Stimulated activated naive CD8-positive, alpha-beta T cell treated with anti-CD3 and anti-CD28 coated beads, Interleukin-15, amount 100 ng/mL, for 72 hours (primary cell): Measurements from ENCODE around the gene OR3A3.
"Not testable (repeated sequence)": the region's sequence is repeated elsewhere in the genome, so short reads cannot be mapped to it uniquely, and the experiment has no call there.

Experiments
- ATAC-seq: fragments of 150-1000 bp; cut with Tn5 transposase; 2 replicates; pipeline ENCODE4 v1.10.0; 2021; ENCODE audit warnings: mild to moderate bottlenecking, moderate library complexity
- DNase-seq, 2 donors: peaks; one replicate each; pipeline ENCODE4 v3.0.0; 2021 to 2022
- H3K27ac Mint-ChIP-seq, 2 donors: one replicate each; pipeline ENCODE4 v1.8.0; 2022; ENCODE audit warnings: mild to moderate bottlenecking in 2 of 2, mixed read lengths in 2 of 2, moderate library complexity in 2 of 2
- H3K27me3 Mint-ChIP-seq: one replicate; pipeline ENCODE4 v1.8.0; 2022; ENCODE audit warnings: mixed read lengths
- H3K4me1 Mint-ChIP-seq: one replicate; pipeline ENCODE4 v1.8.0; 2022; ENCODE audit warnings: mild to moderate bottlenecking, mixed read lengths
- H3K4me3 Mint-ChIP-seq, 2 donors: one replicate each; pipeline ENCODE4 v1.8.0; 2022; ENCODE audit warnings: mild to moderate bottlenecking in 2 of 2, mixed read lengths in 2 of 2, moderate library complexity in 1 of 2
- H3K9me3 Mint-ChIP-seq, 2 donors: one replicate each; pipeline ENCODE4 v1.8.0; 2022; ENCODE audit warnings: mixed read lengths in 2 of 2

The OR3A3 gene

GRCh38 chr17:3411070-3411469 is at the start of gene OR3A3:
OR3A3 (plus strand) TSS chr17:3411370.
- Mint-ChIP-seq H3K9me3 (peaks cover 4 to 22% of the 10 kb centered on the region in 2 donors), H3K4me1 (peaks cover 5% of the 10 kb centered on the region), H3K27me3 (peaks cover 39% of the 10 kb centered on the region), H3K27ac (no peak within 1 kb of the TSS), H3K4me3 (no peak within 1 kb of the TSS)
- DNase-seq (no peak), ATAC-seq (no peak)

GRCh38 chr17:3371167-3371566 is 40.0 kb upstream of the OR3A3 start:
- H3K27me3 Mint-ChIP-seq, DNase-seq, ATAC-seq, H3K27ac Mint-ChIP-seq, H3K4me3 Mint-ChIP-seq, H3K4me1 Mint-ChIP-seq: not testable (repeated sequence)
- peaks cover 15 to 63% of the 10 kb centered on the region in 2 donors for H3K9me3 Mint-ChIP-seq

DNA sequence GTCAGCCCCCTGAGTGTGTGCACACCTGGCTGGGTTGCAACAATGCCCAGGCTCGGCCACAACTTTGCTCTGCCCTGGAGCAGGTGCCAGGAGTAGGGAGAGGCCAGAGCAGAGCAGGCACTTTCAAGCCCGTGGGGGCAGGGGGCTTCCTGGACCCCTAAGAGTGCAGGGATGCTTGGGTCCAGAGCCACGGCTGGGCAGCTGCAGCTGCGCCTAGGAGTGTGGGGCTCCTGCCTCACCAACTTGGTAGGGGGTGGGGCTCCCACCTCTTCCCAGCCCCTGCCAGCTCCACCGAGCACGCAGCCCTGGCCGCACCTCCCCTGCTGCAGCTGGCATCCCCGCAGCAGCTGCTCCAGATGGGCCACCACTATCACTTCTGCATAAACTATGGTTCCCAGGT is 32.8 kb upstream of the OR3A3 start:
- Mint-ChIP-seq H3K9me3 (peaks cover 0 to 45% of the 10 kb centered on the region in 2 donors), H3K4me3 (no peak overlapping the region), H3K27me3 (peaks cover 10% of the 10 kb centered on the region), H3K4me1 (no peaks in the 10 kb centered on the region), H3K27ac (no peak overlapping the region)
- ATAC-seq (no peak), DNase-seq (no peak)

DNA sequence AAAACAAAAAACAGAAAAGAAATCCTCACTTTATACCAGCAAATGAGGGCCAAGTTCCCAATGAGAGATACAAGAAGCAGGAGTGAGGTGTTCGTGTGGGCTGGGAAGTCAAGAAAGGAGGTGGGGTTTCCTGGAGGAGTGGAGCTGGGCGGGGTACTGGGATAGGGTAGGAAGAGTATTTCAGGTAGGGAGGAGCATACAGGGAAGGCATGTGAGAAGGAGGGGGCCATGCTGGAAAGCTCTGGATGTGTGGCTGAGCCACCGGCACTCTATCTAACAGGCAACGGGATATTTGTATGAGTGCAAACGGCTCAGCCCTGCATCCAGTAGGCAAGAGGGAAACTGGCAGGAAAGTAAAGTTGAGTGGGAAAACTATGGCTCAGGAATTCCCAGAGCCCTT is 29.2 kb upstream of the OR3A3 start:
- Mint-ChIP-seq H3K27ac (no peak overlapping the region), H3K9me3 (peaks cover 0 to 11% of the 10 kb centered on the region in 2 donors), H3K4me3 (no peak overlapping the region), H3K27me3 (peaks cover 26% of the 10 kb centered on the region), H3K4me1 (no peaks in the 10 kb centered on the region)
- no peak for ATAC-seq
- DNase-seq, result no peak

- H3K27me3 Mint-ChIP-seq, result peaks cover 20% of the 10 kb centered on the region
- H3K4me1 Mint-ChIP-seq, result no peaks in the 10 kb centered on the region
- ATAC-seq (peak; percentile 93), DNase-seq (peak; percentile 39 to 67)
- peak within 1 kb of the TSS; percentile 68 to 92 for H3K4me3 Mint-ChIP-seq
- no peaks in the 10 kb centered on the region for H3K9me3 Mint-ChIP-seq
- peak within 1 kb of the TSS; percentile 38 to 92 for H3K27ac Mint-ChIP-seq
These were observed 25.0 kb upstream of the OR3A3 start, which contains the start of gene OR3A2 for GRCh38 chr17:3385869-3386816. OR3A2 (minus strand) TSS chr17:3386308.

- Mint-ChIP-seq H3K27ac (no peak overlapping the region), H3K4me1 (no peaks in the 10 kb centered on the region), H3K27me3 (peaks cover 36% of the 10 kb centered on the region), H3K9me3 (peaks cover 0 to 4% of the 10 kb centered on the region in 2 donors), H3K4me3 (no peak overlapping the region)
- DNase-seq (no peak), ATAC-seq (no peak)
These were observed 21.4 kb upstream of the OR3A3 start for GRCh38 chr17:3389791-3390190.

DNA sequence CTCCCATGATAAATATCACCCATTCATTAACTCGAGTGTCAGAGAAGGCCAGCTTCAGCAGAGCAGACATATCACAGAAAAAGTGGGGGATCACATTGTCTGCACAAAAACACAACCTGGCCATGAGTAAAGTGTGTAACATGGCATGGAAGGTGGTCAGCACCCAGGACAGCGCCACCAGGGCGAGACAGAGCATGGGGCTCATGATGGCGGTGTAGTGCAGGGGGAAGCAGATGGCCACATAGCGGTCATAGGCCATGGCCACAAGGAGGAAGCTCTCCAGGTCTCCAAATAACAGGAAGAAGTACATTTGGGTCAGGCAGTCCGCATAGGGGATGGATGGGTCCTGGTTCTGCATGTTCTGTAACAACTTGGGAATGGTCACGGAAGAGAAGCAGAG is 13.4 kb upstream of the OR3A3 start:
- not testable (repeated sequence) for H3K4me3 Mint-ChIP-seq, H3K9me3 Mint-ChIP-seq, H3K27ac Mint-ChIP-seq, H3K27me3 Mint-ChIP-seq, ATAC-seq, H3K4me1 Mint-ChIP-seq, DNase-seq

DNA sequence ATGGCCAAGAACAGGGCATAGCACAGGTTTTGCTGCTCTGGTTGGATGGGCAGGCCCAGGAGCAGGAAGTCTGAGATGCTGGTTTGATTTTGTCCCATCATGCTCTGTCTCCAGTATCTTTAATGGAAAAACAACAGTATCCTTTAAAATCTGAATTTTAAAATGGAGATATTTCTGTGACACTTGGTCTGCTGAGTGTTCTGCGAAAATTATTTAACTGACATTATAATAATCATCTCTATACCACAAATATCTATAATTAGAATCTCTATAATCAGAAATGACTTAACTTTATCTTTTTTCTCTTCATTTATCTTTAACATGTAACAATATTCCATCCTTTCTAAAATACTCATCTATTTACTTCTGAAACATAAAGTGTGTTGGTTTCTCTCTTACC is 12.9 kb upstream of the OR3A3 start, which contains the start of gene OR1E1:
Gene OR1E1, minus strand, starts transcription at position 101 of the 400 bp plus-strand sequence. Its CDS starts 0 bp downstream, at position 101.
- Mint-ChIP-seq H3K9me3 (no peaks in the 10 kb centered on the region), H3K27ac (no peak within 1 kb of the TSS), H3K4me3 (no peak within 1 kb of the TSS), H3K27me3 (peaks cover 8% of the 10 kb centered on the region), H3K4me1 (no peaks in the 10 kb centered on the region)
- ATAC-seq (no peak), DNase-seq (no peak)

DNA sequence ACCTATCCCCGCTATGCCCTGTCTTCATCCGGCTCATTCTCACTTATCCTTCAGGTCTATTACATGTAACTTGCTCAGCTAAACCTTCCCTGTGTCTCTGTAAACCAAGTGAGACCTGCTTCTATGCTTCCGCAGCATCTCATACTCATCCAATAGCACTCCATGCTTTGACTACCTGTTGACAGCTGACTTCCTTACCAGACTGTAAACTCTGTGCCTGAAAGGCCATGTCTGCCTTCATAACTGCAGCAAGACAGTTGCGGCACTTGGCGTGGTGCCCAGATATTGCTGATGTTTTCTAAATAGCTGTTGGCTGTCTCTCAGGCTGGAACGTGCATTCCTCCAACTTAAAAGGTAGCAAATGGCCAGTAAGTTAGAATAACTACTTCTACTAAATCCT is 11.1 kb upstream of the OR3A3 start:
- ATAC-seq, result no peak
- no peak overlapping the region for H3K4me3 Mint-ChIP-seq

GRCh38 chr17:3401786-3402185 is 9.4 kb upstream of the OR3A3 start:
- no peaks in the 10 kb centered on the region for H3K4me1 Mint-ChIP-seq
- no peak overlapping the region for H3K4me3 Mint-ChIP-seq
- no peak for ATAC-seq
- H3K27me3 Mint-ChIP-seq, result no peaks in the 10 kb centered on the region
- no peak for DNase-seq
- H3K27ac Mint-ChIP-seq, result no peak overlapping the region
- peaks cover 0 to 7% of the 10 kb centered on the region in 2 donors for H3K9me3 Mint-ChIP-seq

More for the DNA sequence above, 11.1 kb upstream of the OR3A3 start:
- DNase-seq, result no peak
- Mint-ChIP-seq H3K9me3 (no peaks in the 10 kb centered on the region), H3K27me3 (peaks cover under 1% of the 10 kb centered on the region), H3K27ac (peak overlapping the region in 1 of 2 donors; percentile 2), H3K4me1 (no peaks in the 10 kb centered on the region)

- not testable (repeated sequence) for H3K4me1 Mint-ChIP-seq, H3K4me3 Mint-ChIP-seq, ATAC-seq, H3K27me3 Mint-ChIP-seq, DNase-seq, H3K27ac Mint-ChIP-seq
- H3K9me3 Mint-ChIP-seq, result peaks cover 0 to 22% of the 10 kb centered on the region in 2 donors
These were observed 7.3 kb upstream of the OR3A3 start for GRCh38 chr17:3403856-3404255.

DNA sequence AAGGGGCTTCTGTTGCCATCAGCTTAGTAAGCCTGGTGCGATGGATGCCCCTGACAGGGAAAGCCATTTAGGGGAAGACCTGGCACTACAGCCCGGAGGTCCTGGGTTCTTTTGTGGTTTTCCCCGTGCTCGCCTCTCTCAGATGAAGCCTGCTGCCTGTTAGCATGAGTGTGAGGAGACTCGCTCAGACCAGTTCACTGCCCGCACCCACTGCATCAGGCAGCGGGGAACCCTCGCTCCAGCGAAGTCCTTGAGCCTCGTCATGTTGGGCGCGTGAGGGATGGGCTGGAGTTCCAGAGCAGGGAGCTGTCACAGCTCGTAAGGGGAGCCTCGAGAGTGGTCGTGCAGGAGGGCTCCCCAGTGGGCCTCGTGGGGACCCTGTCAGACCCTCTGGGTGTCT is 1.0 kb downstream of the OR3A3 start:
- not testable (repeated sequence) for H3K4me3 Mint-ChIP-seq, H3K4me1 Mint-ChIP-seq, H3K27ac Mint-ChIP-seq, DNase-seq, ATAC-seq
- Mint-ChIP-seq H3K9me3 (peaks cover 4 to 15% of the 10 kb centered on the region in 2 donors), H3K27me3 (peaks cover 39% of the 10 kb centered on the region)

DNA sequence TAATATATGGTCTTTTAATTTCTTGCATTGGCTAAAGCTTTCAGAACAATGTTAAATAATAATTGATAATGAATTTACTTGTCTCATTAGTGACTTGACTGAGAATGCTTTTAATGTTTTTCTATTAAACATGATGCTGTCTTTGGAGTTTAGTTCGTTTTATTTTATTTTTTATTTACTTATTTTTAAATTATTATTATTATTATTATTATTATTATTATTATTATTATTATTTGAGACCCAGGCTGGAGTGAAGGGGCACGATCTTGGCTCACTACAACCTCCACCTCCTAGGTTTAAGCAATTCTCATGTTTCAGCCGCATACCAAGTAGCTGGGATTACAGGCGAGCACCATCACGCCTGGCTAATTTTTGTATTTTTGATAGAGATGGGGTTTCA is 4.4 kb downstream of the OR3A3 start:
- H3K4me1 Mint-ChIP-seq, result peaks cover 5% of the 10 kb centered on the region
- DNase-seq (no peak), ATAC-seq (no peak)
- H3K9me3 Mint-ChIP-seq, result no peaks in the 10 kb centered on the region
- H3K27me3 Mint-ChIP-seq, result peaks cover 26% of the 10 kb centered on the region
- H3K4me3 Mint-ChIP-seq, result no peak overlapping the region
- no peak overlapping the region for H3K27ac Mint-ChIP-seq

DNA sequence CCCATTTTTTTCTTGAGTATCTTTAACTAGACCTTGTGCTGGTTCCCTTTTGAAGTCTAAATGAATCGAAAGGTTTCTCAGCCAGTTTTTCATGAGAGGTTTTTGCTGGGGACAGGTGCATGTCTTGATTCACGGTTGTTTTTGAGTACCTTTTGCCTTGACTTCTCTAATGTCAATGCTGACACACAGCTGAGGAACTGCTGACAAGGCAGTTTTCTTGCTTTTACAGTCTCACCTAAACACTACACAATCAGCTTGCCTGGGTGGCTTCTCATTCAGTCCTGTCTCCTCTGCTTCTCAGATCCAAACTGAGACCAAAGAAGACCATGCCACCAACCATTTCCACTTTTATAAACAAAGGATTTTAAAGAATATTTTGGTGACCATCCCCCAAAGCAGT is 7.1 kb downstream of the OR3A3 start:
- Mint-ChIP-seq H3K27me3 (peaks cover 9% of the 10 kb centered on the region), H3K27ac (no peak overlapping the region), H3K9me3 (no peaks in the 10 kb centered on the region), H3K4me1 (no peaks in the 10 kb centered on the region), H3K4me3 (no peak overlapping the region)
- no peak for ATAC-seq
- no peak for DNase-seq

- H3K27ac Mint-ChIP-seq, H3K4me3 Mint-ChIP-seq, H3K4me1 Mint-ChIP-seq, DNase-seq, H3K27me3 Mint-ChIP-seq, ATAC-seq: not testable (repeated sequence)
- peaks cover 5 to 13% of the 10 kb centered on the region in 2 donors for H3K9me3 Mint-ChIP-seq
These were observed 22.0 kb downstream of the OR3A3 start for GRCh38 chr17:3433215-3433614.

- Mint-ChIP-seq H3K4me1 (no peaks in the 10 kb centered on the region), H3K4me3 (no peak within 1 kb of the TSS), H3K27me3 (peaks cover 8% of the 10 kb centered on the region), H3K27ac (no peak within 1 kb of the TSS), H3K9me3 (peaks cover 5 to 13% of the 10 kb centered on the region in 2 donors)
- no peak for DNase-seq
- no peak for ATAC-seq
These were observed 22.6 kb downstream of the OR3A3 start, which contains the start of gene OR1E2 for GRCh38 chr17:3433741-3434140. OR1E2 (minus strand) TSS chr17:3433841; CDS start chr17:3433841, 0 bp downstream.
